MM.1S (cell line): Measurements from ENCODE around the gene PAQR5.
A peak's percentile ranks its signal among the peaks of the same experiment; 100 is the strongest.

ENCODE experiments used
- DNase-seq: peaks from one replicate; pipeline ENCODE4 v3.0.0-alpha.2; 2015
- H2AFZ ChIP-seq: fragments of 300-600 bp; sonication (generic); 2 replicates; pipeline ENCODE4 v1.6.0; 2016; ENCODE audit warnings: antibody characterized with exemption, low read length
- H3F3A ChIP-seq: fragments of 300-600 bp; sonication (generic); 2 replicates; pipeline ENCODE4 v1.6.1; 2016; ENCODE audit warnings: mild to moderate bottlenecking, antibody characterized with exemption, low read length, moderate library complexity, mixed read lengths; ENCODE audit not compliant: insufficient read depth
- H3K27ac ChIP-seq: fragments of 300-600 bp; sonication (generic); 2 replicates; pipeline ENCODE4 v1.5.1; 2016; ENCODE audit warnings: mild to moderate bottlenecking, low read length
- H3K27me3 ChIP-seq: fragments of 300-600 bp; sonication (generic); replicated peaks from 2 replicates; pipeline ENCODE4 v1.6.0; 2016; ENCODE audit warnings: low read length; ENCODE audit not compliant: insufficient read depth
- H3K36me3 ChIP-seq: fragments of 300-600 bp; sonication (generic); replicated peaks from 2 replicates; pipeline ENCODE4 v1.6.1; 2016; ENCODE audit warnings: mild to moderate bottlenecking, low read length, mixed read lengths; ENCODE audit not compliant: insufficient read depth
- H3K4me1 ChIP-seq: fragments of 300-600 bp; sonication (generic); 2 replicates; pipeline ENCODE4 v1.6.1; 2016; ENCODE audit warnings: low read length, mixed read lengths
- H3K4me2 ChIP-seq: fragments of 300-600 bp; sonication (generic); 2 replicates; pipeline ENCODE4 v1.6.0; 2016; ENCODE audit warnings: low read depth, low read length
- H3K4me3 ChIP-seq: fragments of 300-600 bp; sonication (generic); 2 replicates; pipeline ENCODE4 v1.5.1; 2016; ENCODE audit warnings: low read length, mixed read lengths
- H3K79me2 ChIP-seq: fragments of 300-600 bp; sonication (generic); 2 replicates; pipeline ENCODE4 v1.6.1; 2016; ENCODE audit warnings: mixed run types, low read length, mixed read lengths
- H3K9ac ChIP-seq: fragments of 300-600 bp; sonication (generic); 2 replicates; pipeline ENCODE4 v1.6.1; 2016; ENCODE audit warnings: low read length, mixed read lengths
- H3K9me2 ChIP-seq: fragments of 300-600 bp; sonication (generic); replicated peaks from 2 replicates; pipeline ENCODE4 v1.6.1; 2016; ENCODE audit warnings: mild to moderate bottlenecking, low read length, mixed read lengths; ENCODE audit not compliant: insufficient read depth
- H3K9me3 ChIP-seq: fragments of 300-600 bp; sonication (generic); replicated peaks from 2 replicates; pipeline ENCODE4 v1.6.1; 2016; ENCODE audit warnings: mild to moderate bottlenecking, low read length, mixed read lengths; ENCODE audit not compliant: insufficient read depth
- H4K20me1 ChIP-seq: fragments of 300-600 bp; sonication (generic); 2 replicates; pipeline ENCODE4 v1.6.1; 2016; ENCODE audit warnings: mild to moderate bottlenecking, low read length, moderate library complexity, mixed read lengths; ENCODE audit not compliant: insufficient read depth
- EZH2 ChIP-seq: fragments of 300-600 bp; sonication (generic); optimal IDR thresholded peaks from 2 replicates; pipeline ENCODE3; 2017; ENCODE audit warnings: low read depth, mild to moderate bottlenecking, antibody characterized with exemption, low read length, mixed read lengths
- EZH2phosphoT487 ChIP-seq: fragments of 300-600 bp; sonication (generic); IDR thresholded peaks from 2 replicates; pipeline ENCODE4 v1.6.1; 2018; ENCODE audit warnings: antibody characterized with exemption, low read length
- TF ChIP-seq, protein P1 (sequence below): fragments of 300-600 bp; sonication (generic); IDR thresholded peaks from 2 replicates; pipeline ENCODE4 v1.5.1; 2016; ENCODE audit warnings: antibody characterized with exemption, low read length, mixed read lengths

The PAQR5 gene

DNA sequence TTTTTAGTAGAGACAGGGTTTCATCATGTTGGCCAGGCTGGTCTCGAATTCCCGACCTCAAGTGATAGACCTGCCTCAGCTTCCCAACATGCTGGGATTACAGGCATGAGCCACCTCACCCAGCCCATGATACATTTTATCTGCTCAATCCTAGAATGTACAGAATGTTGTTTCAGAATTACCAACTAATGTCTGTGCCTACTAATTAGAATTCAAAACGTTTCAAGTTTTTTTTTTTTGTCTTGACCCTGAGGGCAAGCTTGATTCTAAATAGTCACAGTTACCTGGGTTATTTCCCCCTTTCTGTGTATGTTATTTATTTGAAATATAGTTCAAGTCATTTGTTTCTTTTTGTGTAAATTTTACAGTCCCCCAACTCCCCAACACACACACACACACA, 110.1 kb downstream of the PAQR5 start:
- DNase-seq, result no peak
- no peaks in the 10 kb centered on the region for H4K20me1 ChIP-seq
- H3K79me2 ChIP-seq, result no peaks in the 10 kb centered on the region
- no peaks in the 10 kb centered on the region for H3F3A ChIP-seq
- H3K4me1 ChIP-seq, result no peaks in the 10 kb centered on the region
- TF ChIP-seq, protein P1, sequence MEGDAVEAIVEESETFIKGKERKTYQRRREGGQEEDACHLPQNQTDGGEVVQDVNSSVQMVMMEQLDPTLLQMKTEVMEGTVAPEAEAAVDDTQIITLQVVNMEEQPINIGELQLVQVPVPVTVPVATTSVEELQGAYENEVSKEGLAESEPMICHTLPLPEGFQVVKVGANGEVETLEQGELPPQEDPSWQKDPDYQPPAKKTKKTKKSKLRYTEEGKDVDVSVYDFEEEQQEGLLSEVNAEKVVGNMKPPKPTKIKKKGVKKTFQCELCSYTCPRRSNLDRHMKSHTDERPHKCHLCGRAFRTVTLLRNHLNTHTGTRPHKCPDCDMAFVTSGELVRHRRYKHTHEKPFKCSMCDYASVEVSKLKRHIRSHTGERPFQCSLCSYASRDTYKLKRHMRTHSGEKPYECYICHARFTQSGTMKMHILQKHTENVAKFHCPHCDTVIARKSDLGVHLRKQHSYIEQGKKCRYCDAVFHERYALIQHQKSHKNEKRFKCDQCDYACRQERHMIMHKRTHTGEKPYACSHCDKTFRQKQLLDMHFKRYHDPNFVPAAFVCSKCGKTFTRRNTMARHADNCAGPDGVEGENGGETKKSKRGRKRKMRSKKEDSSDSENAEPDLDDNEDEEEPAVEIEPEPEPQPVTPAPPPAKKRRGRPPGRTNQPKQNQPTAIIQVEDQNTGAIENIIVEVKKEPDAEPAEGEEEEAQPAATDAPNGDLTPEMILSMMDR, result no peak
- TF ChIP-seq EZH2 (no peak), EZH2phosphoT487 (no peak)
- no peak overlapping the region for H3K9ac ChIP-seq
- H3K9me2 ChIP-seq, result no peaks in the 10 kb centered on the region
- no peaks in the 10 kb centered on the region for H3K36me3 ChIP-seq
- no peak overlapping the region for H3K27ac ChIP-seq
- H3K4me2 ChIP-seq, result no peak overlapping the region
- H3K27me3 ChIP-seq, result no peaks in the 10 kb centered on the region
- H2AFZ ChIP-seq, result no peak overlapping the region
- no peaks in the 10 kb centered on the region for H3K9me3 ChIP-seq
- H3K4me3 ChIP-seq, result no peak overlapping the region

DNA sequence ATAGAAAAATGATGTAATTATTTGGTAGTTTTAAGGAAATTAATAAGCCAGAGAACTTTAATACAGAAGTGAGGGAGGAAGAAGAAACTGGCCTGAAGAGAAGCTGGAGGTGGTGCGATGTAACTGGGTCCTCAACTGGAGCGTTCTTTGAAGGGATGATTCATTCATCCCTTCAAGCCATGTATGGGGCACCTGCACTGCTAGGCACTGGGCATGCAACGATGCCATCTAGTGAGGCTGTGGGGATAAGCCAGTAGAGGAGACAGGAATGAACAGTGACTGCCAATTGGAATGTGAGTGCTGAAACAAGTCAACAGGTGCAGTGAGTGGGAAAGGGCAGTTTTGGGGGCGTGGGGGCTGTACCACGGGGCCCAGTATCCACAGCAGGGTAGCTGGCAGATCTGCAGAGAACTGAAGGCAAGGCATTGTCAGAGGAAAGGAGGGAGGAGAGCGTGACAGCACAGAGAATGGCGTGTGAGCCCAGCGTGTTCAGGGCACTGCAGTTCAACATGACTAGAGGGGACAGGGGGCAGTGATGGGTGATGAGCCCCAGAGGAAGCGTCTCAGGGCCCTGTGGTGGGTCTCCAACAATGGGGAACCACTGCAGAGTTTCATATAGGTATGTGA, 111.6 kb downstream of the PAQR5 start:
- Histone ChIP-seq H3K9ac (no peak overlapping the region), H2AFZ (no peak overlapping the region), H3K27me3 (no peaks in the 10 kb centered on the region), H3F3A (peaks cover 7% of the 10 kb centered on the region; the same call in 1 of the 2 replicates), H3K4me3 (no peak overlapping the region), H3K79me2 (peaks cover 11% of the 10 kb centered on the region), H3K27ac (no peak overlapping the region), H3K4me1 (no peaks in the 10 kb centered on the region), H3K9me2 (no peaks in the 10 kb centered on the region), H3K36me3 (no peaks in the 10 kb centered on the region), H3K9me3 (no peaks in the 10 kb centered on the region), H3K4me2 (no peak overlapping the region), H4K20me1 (no peaks in the 10 kb centered on the region)
- TF ChIP-seq, protein P1, result peak; percentile 34
- no peak for TF ChIP-seq EZH2
- TF ChIP-seq EZH2phosphoT487, result no peak
- DNase-seq, result no peak

DNA sequence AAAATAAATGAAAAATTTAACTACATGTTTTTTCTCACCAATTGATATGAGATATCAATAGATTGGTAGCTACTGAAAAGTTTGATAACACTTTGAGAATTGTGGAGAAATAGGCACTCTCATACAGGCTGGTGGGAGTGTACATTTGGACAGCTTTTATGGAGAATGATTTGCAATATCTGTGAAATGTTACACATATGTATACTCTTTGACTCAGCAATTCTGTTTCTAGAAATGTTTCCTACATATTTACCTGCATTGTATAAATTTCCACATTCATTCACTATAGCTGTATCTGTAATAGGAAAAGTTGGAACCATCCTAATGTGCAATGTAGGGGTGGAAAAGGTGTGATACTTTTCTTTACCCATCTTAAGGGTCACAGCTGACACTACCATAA, 113.6 kb downstream of the PAQR5 start:
- no peak overlapping the region for H3K4me3 ChIP-seq
- no peaks in the 10 kb centered on the region; the same call in 1 of the 2 replicates for H3K36me3 ChIP-seq
- H3K79me2 ChIP-seq, result peaks cover 28% of the 10 kb centered on the region
- peaks cover 7% of the 10 kb centered on the region; the same call in 1 of the 2 replicates for H3F3A ChIP-seq
- no peak overlapping the region for H3K9ac ChIP-seq
- H3K27ac ChIP-seq, result no peak overlapping the region
- H3K27me3 ChIP-seq, result no peaks in the 10 kb centered on the region
- no peaks in the 10 kb centered on the region for H3K9me2 ChIP-seq
- TF ChIP-seq, protein P1, result no peak
- TF ChIP-seq EZH2 (no peak), EZH2phosphoT487 (no peak)
- H3K4me2 ChIP-seq, result no peak overlapping the region
- H3K9me3 ChIP-seq, result no peaks in the 10 kb centered on the region
- peaks cover 4% of the 10 kb centered on the region; the same call in 1 of the 2 replicates for H3K4me1 ChIP-seq
- DNase-seq, result no peak
- no peak overlapping the region for H2AFZ ChIP-seq
- H4K20me1 ChIP-seq, result no peaks in the 10 kb centered on the region
